ENCODE measurements around the gene ZNF148.

Gene ZNF148

DNA sequence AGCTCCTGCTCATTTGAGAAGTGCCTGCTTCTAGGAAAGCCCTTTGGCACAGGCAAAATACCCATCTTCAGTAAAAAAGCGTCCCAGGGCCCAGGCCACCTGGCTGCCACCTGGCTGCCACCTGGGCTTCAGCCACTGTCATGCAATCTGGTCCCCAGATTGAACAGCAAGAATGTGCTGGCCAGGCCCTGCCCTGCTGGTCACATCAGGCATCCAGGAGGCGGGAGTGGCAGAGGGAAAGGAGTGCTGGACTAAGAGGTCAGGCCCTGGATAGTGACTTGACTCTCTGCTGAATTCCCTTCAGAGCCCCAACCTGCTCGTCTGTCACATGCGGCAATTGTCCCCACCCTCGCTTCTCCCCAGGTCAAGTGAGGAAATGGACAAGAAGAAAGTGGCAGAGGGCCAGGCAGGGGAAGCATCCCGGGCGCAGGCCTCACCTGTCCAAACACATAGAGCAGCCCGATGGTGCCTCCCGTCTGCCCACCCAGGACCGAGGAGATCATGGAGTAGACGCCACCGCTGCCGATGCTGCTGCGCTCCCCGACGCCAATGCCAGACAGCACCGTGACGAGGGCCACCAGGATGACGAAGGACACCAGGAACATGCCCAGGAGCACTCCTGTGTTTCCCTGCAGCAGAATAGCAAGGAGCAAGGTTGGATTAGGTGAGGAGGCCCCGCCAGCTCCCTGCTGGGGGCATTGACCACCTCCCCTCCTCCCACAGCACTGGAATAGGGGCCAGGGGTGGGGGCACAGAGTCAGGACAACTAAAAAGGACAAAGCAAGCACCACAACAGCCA lies 188.1 kb downstream of the ZNF148 start:
- no peak for ATAC-seq

DNA sequence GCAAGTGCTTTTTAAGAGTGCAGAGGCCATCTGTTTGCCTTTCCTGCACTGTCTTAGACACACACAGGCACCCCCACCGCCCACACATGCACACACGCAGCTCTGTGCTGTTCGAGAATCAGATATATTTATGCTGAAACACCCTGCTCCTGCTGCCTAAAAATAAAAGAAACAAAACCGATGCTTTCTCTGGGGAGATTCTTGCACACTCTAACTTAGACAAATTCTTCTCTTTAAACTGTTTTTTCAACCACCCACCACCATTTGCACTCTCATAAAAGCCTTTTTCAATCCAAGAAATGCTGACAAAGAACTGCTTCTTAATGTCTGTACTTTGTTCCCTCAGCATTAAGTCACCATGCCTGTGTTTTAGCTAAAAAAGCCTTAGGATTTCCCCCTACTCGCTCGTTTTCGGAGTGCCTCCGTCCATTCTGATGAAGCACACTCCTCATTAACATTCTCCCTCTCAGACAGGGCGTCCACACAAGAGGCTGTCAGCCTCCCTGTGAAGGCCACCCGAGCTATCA lies 188.8 kb downstream of the ZNF148 start:
- no peak for ATAC-seq

DNA sequence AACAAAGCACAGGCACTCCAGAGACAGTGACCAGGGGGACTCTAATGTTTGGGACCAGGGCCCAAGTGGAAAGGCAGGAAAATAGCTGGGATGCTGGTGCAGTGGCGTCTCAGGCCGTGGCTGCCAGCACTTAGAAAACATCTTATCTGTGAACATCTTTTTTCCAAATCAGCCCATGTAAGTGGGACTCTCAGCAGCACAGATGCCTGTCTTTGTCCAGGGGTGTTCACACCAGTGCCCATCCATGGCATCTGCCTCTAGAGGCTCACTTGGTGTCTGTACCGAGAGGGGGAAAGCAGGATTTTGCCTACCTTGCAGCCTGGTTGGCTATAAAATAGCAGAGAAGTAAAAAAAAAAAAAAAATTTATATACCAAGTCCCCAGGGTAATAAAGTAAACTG lies 189.3 kb downstream of the ZNF148 start:
- no peak for ATAC-seq

DNA sequence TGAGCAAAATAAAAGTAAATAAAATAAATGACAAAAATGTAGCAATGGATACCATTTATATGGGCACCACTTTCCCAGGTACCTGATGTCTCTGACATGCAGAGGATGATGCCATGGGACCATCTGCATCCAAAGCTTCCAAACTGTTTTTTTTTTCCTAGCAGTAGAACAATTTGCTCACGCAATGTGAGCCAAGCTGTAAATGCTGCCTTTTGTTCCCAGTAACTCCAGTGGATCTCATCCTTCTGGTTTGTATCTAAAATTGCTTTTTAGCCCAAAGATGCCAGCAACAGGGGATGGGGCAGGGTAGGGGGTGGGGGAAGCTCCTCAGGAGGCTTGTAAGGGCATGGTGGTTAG lies 195.3 kb downstream of the ZNF148 start:
- no peak for ATAC-seq

DNA sequence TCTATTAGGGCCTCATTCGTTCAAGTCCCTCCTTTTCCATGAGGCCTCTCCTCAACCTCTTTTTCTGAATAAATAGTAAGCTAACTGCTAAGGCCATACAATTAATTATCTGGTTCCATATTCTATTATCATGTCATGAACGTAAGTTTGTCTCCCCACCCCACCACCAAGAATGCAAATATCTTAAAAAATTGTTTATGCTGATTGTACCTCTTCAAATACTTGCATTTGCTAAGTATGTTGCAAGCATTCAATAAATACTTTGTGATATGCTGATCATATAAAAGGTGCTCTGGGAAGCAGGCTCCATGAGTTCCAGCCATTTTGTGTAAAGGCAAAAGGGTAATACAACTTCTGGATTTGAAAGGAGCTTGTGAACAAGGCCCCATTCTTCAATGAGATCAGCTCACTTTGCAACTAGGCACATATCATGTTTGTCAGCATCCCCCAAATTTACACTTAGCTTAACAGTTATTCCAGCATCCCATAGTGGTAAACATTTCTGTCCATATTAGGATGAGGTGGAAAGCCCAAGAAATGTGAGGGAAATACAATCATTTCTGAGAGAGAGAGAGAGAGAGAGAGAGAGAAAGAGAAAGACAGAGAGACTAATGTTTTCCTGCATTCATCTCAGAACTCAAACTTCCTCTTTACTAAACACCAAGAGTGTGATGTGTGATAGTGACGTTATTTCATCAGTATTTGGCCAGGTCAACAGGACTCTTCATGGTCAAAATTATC lies 195.8 kb downstream of the ZNF148 start:
- no peak for ATAC-seq

DNA sequence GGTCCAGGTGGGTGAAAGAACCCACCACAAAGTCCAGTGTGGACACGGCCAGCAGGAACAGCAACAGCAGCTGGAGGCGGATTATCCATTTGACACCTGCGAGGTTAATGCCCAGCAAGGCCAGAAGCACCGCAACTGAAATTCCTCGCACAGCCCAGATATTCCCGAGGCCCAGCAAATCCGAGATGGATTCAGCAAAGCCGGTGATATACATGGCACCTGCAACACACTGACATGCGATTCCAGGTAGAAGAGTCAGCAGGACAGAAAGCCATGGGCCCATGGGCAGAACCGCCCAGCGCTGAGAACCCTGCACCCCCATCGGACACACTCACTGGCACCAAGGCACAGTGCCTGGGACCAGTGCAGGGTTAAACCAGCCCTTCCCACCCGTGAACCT lies 197.4 kb downstream of the ZNF148 start:
- no peak for ATAC-seq
